HEK293 (cell line): ENCODE measurements around the gene MIEN1.

Experiments used
- CTCF ChIA-PET: fragments of 350-600 bp; formaldehyde crosslinking; extraction: SDS; loops from one replicate; lab custom pipeline; 2021; ENCODE audit warnings: antibody characterized with exemption; lab: Yijun Ruan, JAX
- POLR2A ChIA-PET: fragments of 300-600 bp; formaldehyde crosslinking; extraction: SDS; loops from one replicate; lab custom pipeline; 2020; ENCODE audit warnings: antibody characterized with exemption, inconsistent platforms; lab: Yijun Ruan, JAX
- H3K27ac ChIP-seq: fragments of 200-500 bp; sonication (Bioruptor generic); 2 replicates; pipeline ENCODE4 v1.5.1; 2014; ENCODE audit warnings: low read depth, low read length, control low read depth, inconsistent platforms; ENCODE audit errors: extremely low read depth
- H3K36me3 ChIP-seq, 2 experiments: fragments of 200-500 bp in 1 of 2; sonication (Bioruptor generic) in 1 of 2; 1 replicate in 1 of 2; 2 replicates in 1 of 2; pipeline ENCODE4 v1.5.1; 2014 to 2017; ENCODE audit warnings: inconsistent platforms in 2 of 2, low read length in 2 of 2; ENCODE audit not compliant: control insufficient read depth in 2 of 2, insufficient read depth in 1 of 2
- H3K4me1 ChIP-seq: fragments of 200-500 bp; sonication (Bioruptor generic); 2 replicates; pipeline ENCODE4 v1.5.1; 2014; ENCODE audit warnings: mild to moderate bottlenecking, low read length, inconsistent platforms; ENCODE audit not compliant: control insufficient read depth, insufficient read depth
- H3K4me3 ChIP-seq: 2 replicates; pipeline ENCODE4 v1.5.1; 2011; ENCODE audit warnings: low read depth, mild to moderate bottlenecking, control low read depth, low read length, moderate library complexity
- H3K9me3 ChIP-seq: fragments of 200-500 bp; sonication (Bioruptor generic); 2 replicates; pipeline ENCODE4 v1.5.1; 2014; ENCODE audit warnings: low read depth, low read length, inconsistent platforms; ENCODE audit not compliant: control insufficient read depth, insufficient read depth
- EGR2 ChIP-seq: fragments of 450-650 bp; formaldehyde crosslinking; IDR thresholded peaks from 2 replicates; pipeline ENCODE4 v1.5.1; 2016; ENCODE audit warnings: low read depth, missing biosample characterization, missing genetic modification characterization
- INSM2 ChIP-seq: fragments of 450-650 bp; formaldehyde crosslinking; IDR thresholded peaks from 2 replicates; pipeline ENCODE4 v1.5.1; 2016; ENCODE audit warnings: missing biosample characterization, missing genetic modification characterization
- KLF1 ChIP-seq: fragments of 450-650 bp; formaldehyde crosslinking; IDR thresholded peaks from 2 replicates; pipeline ENCODE4 v1.5.1; 2016; ENCODE audit warnings: missing biosample characterization, missing genetic modification characterization
- KLF7 ChIP-seq: fragments of 450-650 bp; formaldehyde crosslinking; IDR thresholded peaks from 2 replicates; pipeline ENCODE4 v1.5.1; 2016; ENCODE audit warnings: missing biosample characterization, missing genetic modification characterization, borderline replicate concordance
- PRDM10 ChIP-seq: fragments of 450-650 bp; formaldehyde crosslinking; IDR thresholded peaks from 2 replicates; pipeline ENCODE4 v1.5.1; 2016; ENCODE audit warnings: missing biosample characterization, missing genetic modification characterization
- SALL2 ChIP-seq: fragments of 450-650 bp; formaldehyde crosslinking; IDR thresholded peaks from 2 replicates; pipeline ENCODE4 v1.5.0; 2017; ENCODE audit warnings: missing biosample characterization, mild to moderate bottlenecking, missing genetic modification characterization, borderline replicate concordance
- SCRT2 ChIP-seq: fragments of 450-650 bp; formaldehyde crosslinking; IDR thresholded peaks from 2 replicates; pipeline ENCODE4 v1.5.1; 2016; ENCODE audit warnings: missing biosample characterization, missing genetic modification characterization
- WT1 ChIP-seq: fragments of 450-650 bp; formaldehyde crosslinking; IDR thresholded peaks from 2 replicates; pipeline ENCODE4 v1.5.1; 2016; ENCODE audit warnings: missing biosample characterization, missing genetic modification characterization
- YY1 ChIP-seq: fragments of 450-650 bp; formaldehyde crosslinking; IDR thresholded peaks from 2 replicates; pipeline ENCODE4 v1.5.1; 2018; ENCODE audit warnings: missing biosample characterization, missing genetic modification characterization
- ZBTB17 ChIP-seq: fragments of 450-650 bp; formaldehyde crosslinking; IDR thresholded peaks from 2 replicates; pipeline ENCODE4 v1.5.1; 2016; ENCODE audit warnings: missing biosample characterization, missing genetic modification characterization
- ZFP69B ChIP-seq: fragments of 450-650 bp; formaldehyde crosslinking; IDR thresholded peaks from 2 replicates; pipeline ENCODE4 v1.5.1; 2016; ENCODE audit warnings: missing biosample characterization, missing genetic modification characterization
- ZNF10 ChIP-seq: fragments of 450-650 bp; formaldehyde crosslinking; IDR thresholded peaks from 2 replicates; pipeline ENCODE4 v1.5.1; 2017; ENCODE audit warnings: missing biosample characterization, missing genetic modification characterization
- ZNF132 ChIP-seq: fragments of 450-650 bp; formaldehyde crosslinking; IDR thresholded peaks from 2 replicates; pipeline ENCODE4 v1.5.1; 2017; ENCODE audit warnings: missing biosample characterization, missing genetic modification characterization, borderline replicate concordance
- ZNF174 ChIP-seq: fragments of 450-650 bp; formaldehyde crosslinking; IDR thresholded peaks from 2 replicates; pipeline ENCODE4 v1.5.0; 2017; ENCODE audit warnings: missing biosample characterization, mild to moderate bottlenecking, missing genetic modification characterization
- ZNF202 ChIP-seq: fragments of 450-650 bp; formaldehyde crosslinking; IDR thresholded peaks from 2 replicates; pipeline ENCODE4 v1.5.1; 2016; ENCODE audit warnings: missing biosample characterization, missing genetic modification characterization, borderline replicate concordance
- ZNF335 ChIP-seq: fragments of 450-650 bp; formaldehyde crosslinking; conservative IDR thresholded peaks from 2 replicates; pipeline ENCODE4 v1.5.1; 2016; ENCODE audit warnings: missing biosample characterization, missing genetic modification characterization
- ZNF423 ChIP-seq: fragments of 450-650 bp; formaldehyde crosslinking; IDR thresholded peaks from 2 replicates; pipeline ENCODE4 v1.5.1; 2016; ENCODE audit warnings: missing biosample characterization, missing genetic modification characterization
- ZNF433 ChIP-seq: fragments of 450-650 bp; formaldehyde crosslinking; IDR thresholded peaks from 2 replicates; pipeline ENCODE4 v1.5.1; 2016; ENCODE audit warnings: missing biosample characterization, missing genetic modification characterization, low read depth
- ZNF513 ChIP-seq: fragments of 450-650 bp; IDR thresholded peaks from 2 replicates; pipeline ENCODE4 v1.5.1; 2018; ENCODE audit warnings: missing biosample characterization, missing genetic modification characterization
- ZNF544 ChIP-seq: fragments of 450-650 bp; formaldehyde crosslinking; IDR thresholded peaks from 2 replicates; pipeline ENCODE4 v1.5.0; 2017; ENCODE audit warnings: missing biosample characterization, missing genetic modification characterization
- ZNF549 ChIP-seq: fragments of 450-650 bp; IDR thresholded peaks from 2 replicates; pipeline ENCODE4 v1.5.1; 2018; ENCODE audit warnings: missing biosample characterization, missing genetic modification characterization, mild to moderate bottlenecking, inconsistent platforms, moderate library complexity
- ZNF600 ChIP-seq: fragments of 450-650 bp; formaldehyde crosslinking; IDR thresholded peaks from 2 replicates; pipeline ENCODE4 v1.5.1; 2016; ENCODE audit warnings: missing biosample characterization, missing genetic modification characterization
- ZNF623 ChIP-seq: fragments of 450-650 bp; formaldehyde crosslinking; IDR thresholded peaks from 2 replicates; pipeline ENCODE4 v1.5.1; 2016; ENCODE audit warnings: missing biosample characterization, missing genetic modification characterization
- ZNF626 ChIP-seq: fragments of 450-650 bp; sonication (Bioruptor Pico); formaldehyde crosslinking; IDR thresholded peaks from 2 replicates; pipeline ENCODE4 v1.5.1; 2018; ENCODE audit warnings: missing biosample characterization, missing genetic modification characterization, inconsistent platforms
- ZNF776 ChIP-seq: fragments of 450-650 bp; formaldehyde crosslinking; IDR thresholded peaks from 2 replicates; pipeline ENCODE4 v1.5.0; 2017; ENCODE audit warnings: missing biosample characterization, missing genetic modification characterization, borderline replicate concordance
- ZNF792 ChIP-seq: fragments of 450-650 bp; formaldehyde crosslinking; IDR thresholded peaks from 2 replicates; pipeline ENCODE4 v1.5.1; 2016; ENCODE audit warnings: missing biosample characterization, missing genetic modification characterization
- ZNF830 ChIP-seq: fragments of 450-650 bp; IDR thresholded peaks from 2 replicates; pipeline ENCODE4 v1.5.0; 2018; ENCODE audit warnings: missing biosample characterization, missing genetic modification characterization, low read depth, mild to moderate bottlenecking, moderate library complexity
- ZNF837 ChIP-seq: fragments of 450-650 bp; formaldehyde crosslinking; IDR thresholded peaks from 2 replicates; pipeline ENCODE4 v1.5.1; 2016; ENCODE audit warnings: missing biosample characterization, missing genetic modification characterization
- ZSCAN5A ChIP-seq: fragments of 450-650 bp; formaldehyde crosslinking; IDR thresholded peaks from 2 replicates; pipeline ENCODE4 v1.5.1; 2016; ENCODE audit warnings: missing biosample characterization, missing genetic modification characterization

The MIEN1 gene

GRCh38 chr17:39700148-39700987 is 30.0 kb downstream of the MIEN1 start (continued):
- peak; percentile 97 for TF ChIP-seq PRDM10 (tag by site-specific recombination)
- peak; percentile 75 for TF ChIP-seq ZNF423
- TF ChIP-seq ZNF623 (tag by site-specific recombination), result no peak
- TF ChIP-seq ZNF335 (tag by site-specific recombination), result peak; percentile 3

- ChIA-PET CTCF (interaction anchor here (0.6 to 3.5 kb wide), 10 partner anchors 11 to 259 kb away, joined by 3 to 22 read pairs (median 5); partner anchors contain the start of genes MIEN1 and PGAP3), POLR2A (interaction anchor here (0.7 to 2.4 kb wide), 25 partner anchors 8 to 413 kb away, joined by 3 to 42 read pairs (median 5); partner anchors contain the start of genes LRRC3C, MIEN1, ORMDL3 and PGAP3)
- peak within 1 kb of the TSS; percentile 68; the same call in 1 of the 2 replicates for H3K27ac ChIP-seq
- H3K9me3 ChIP-seq, result no peaks in the 10 kb centered on the region
- peaks cover 13% of the 10 kb centered on the region; the same call in 1 of the 2 replicates for H3K4me1 ChIP-seq
- peaks cover 0 to 31% of the 10 kb centered on the region in 2 experiments; a peak in 1 of 3 replicates for H3K36me3 ChIP-seq
- peak within 1 kb of the TSS; percentile 81 for H3K4me3 ChIP-seq
- TF ChIP-seq INSM2, result 0 out of 2 replicates have a peak, but pooled peaks have one; percentile 57
- TF ChIP-seq ZNF433, result no peak
- no peak for TF ChIP-seq ZNF10 (tag by site-specific recombination)
- TF ChIP-seq ZFP69B (tag by site-specific recombination), result no peak
- peak; percentile 23; the same call in 1 of the 2 replicates for TF ChIP-seq ZBTB17
- TF ChIP-seq ZNF830 (tag by site-specific recombination), result no peak
- TF ChIP-seq ZNF626 (tag by site-specific recombination), result no peak
- TF ChIP-seq ZNF776 (tag by site-specific recombination), result no peak
- no peak for TF ChIP-seq ZNF600
- TF ChIP-seq SCRT2 (tag by site-specific recombination), result peak; percentile 99
- TF ChIP-seq ZNF202 (tag by site-specific recombination), result no peak
- TF ChIP-seq ZNF549 (tag by site-specific recombination), result no peak
- no peak for TF ChIP-seq ZNF174 (tag by site-specific recombination)
- TF ChIP-seq YY1, result no peak
- no peak for TF ChIP-seq ZNF837 (tag by site-specific recombination)
- TF ChIP-seq ZNF513 (tag by site-specific recombination), result no peak
- no peak for TF ChIP-seq SALL2 (tag by site-specific recombination)
- TF ChIP-seq ZNF132 (tag by site-specific recombination), result no peak
- no peak for TF ChIP-seq ZSCAN5A (tag by site-specific recombination)
- peak; percentile 82; the same call in 1 of the 2 replicates for TF ChIP-seq WT1 (tag by site-specific recombination)
- TF ChIP-seq KLF1 (tag by site-specific recombination), result peak; percentile 14; the same call in 1 of the 2 replicates
- no peak for TF ChIP-seq ZNF544
- peak; percentile 64; the same call in 1 of the 2 replicates for TF ChIP-seq KLF7
- TF ChIP-seq EGR2, result peak; percentile 69
- TF ChIP-seq ZNF792 (tag by site-specific recombination), result no peak
These were observed 30.5 kb downstream of the MIEN1 start, which contains the start of gene ERBB2 for GRCh38 chr17:39699818-39700147. Gene ERBB2, plus strand, starts transcription at chr17:39700064. Its CDS starts 175 bp downstream, at chr17:39700239.
